ENCODE measurements around the gene GOSR2. TPM values are rescaled to one million over a fixed set of nuclear protein-coding genes. Genes with fewer than 3 reads are reported as not detected.

Gene GOSR2
- total and polyA plus RNA-seq, 2 of the 13 experiments (the other 11 are each of a cell fraction or from before 2014, with no cell fraction given): 61.5 to 63.9 TPM

- TF ChIP-seq, protein P1, sequence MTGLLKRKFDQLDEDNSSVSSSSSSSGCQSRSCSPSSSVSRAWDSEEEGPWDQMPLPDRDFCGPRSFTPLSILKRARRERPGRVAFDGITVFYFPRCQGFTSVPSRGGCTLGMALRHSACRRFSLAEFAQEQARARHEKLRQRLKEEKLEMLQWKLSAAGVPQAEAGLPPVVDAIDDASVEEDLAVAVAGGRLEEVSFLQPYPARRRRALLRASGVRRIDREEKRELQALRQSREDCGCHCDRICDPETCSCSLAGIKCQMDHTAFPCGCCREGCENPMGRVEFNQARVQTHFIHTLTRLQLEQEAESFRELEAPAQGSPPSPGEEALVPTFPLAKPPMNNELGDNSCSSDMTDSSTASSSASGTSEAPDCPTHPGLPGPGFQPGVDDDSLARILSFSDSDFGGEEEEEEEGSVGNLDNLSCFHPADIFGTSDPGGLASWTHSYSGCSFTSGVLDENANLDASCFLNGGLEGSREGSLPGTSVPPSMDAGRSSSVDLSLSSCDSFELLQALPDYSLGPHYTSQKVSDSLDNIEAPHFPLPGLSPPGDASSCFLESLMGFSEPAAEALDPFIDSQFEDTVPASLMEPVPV (CRISPR knock-in tag; IDR thresholded peaks at IDR 0.05): no peak
- peak; percentile 16; the same call in 1 of the 2 replicates for TF ChIP-seq SALL1 (CRISPR knock-in tag; IDR thresholded peaks at IDR 0.05)
- TF ChIP-seq, protein P2, sequence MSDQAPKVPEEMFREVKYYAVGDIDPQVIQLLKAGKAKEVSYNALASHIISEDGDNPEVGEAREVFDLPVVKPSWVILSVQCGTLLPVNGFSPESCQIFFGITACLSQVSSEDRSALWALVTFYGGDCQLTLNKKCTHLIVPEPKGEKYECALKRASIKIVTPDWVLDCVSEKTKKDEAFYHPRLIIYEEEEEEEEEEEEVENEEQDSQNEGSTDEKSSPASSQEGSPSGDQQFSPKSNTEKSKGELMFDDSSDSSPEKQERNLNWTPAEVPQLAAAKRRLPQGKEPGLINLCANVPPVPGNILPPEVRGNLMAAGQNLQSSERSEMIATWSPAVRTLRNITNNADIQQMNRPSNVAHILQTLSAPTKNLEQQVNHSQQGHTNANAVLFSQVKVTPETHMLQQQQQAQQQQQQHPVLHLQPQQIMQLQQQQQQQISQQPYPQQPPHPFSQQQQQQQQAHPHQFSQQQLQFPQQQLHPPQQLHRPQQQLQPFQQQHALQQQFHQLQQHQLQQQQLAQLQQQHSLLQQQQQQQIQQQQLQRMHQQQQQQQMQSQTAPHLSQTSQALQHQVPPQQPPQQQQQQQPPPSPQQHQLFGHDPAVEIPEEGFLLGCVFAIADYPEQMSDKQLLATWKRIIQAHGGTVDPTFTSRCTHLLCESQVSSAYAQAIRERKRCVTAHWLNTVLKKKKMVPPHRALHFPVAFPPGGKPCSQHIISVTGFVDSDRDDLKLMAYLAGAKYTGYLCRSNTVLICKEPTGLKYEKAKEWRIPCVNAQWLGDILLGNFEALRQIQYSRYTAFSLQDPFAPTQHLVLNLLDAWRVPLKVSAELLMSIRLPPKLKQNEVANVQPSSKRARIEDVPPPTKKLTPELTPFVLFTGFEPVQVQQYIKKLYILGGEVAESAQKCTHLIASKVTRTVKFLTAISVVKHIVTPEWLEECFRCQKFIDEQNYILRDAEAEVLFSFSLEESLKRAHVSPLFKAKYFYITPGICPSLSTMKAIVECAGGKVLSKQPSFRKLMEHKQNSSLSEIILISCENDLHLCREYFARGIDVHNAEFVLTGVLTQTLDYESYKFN (CRISPR knock-in tag; conservative IDR thresholded peaks at IDR 0.05): 0 out of 2 replicates have a peak, but pooled peaks have one; percentile 17
- peak; percentile 70; the same call in 1 of the 2 replicates for TF ChIP-seq ZNF598 (CRISPR knock-in tag; IDR thresholded peaks at IDR 0.05; ENCODE audit: borderline replicate concordance)
- TF ChIP-seq KDM2A (CRISPR knock-in tag; IDR thresholded peaks at IDR 0.05; ENCODE audit: borderline replicate concordance, low read depth): 0 out of 2 replicates have a peak, but pooled peaks have one; percentile 42
- peak; percentile 64; the same call in 1 of the 2 replicates for TF ChIP-seq ZNF274 (CRISPR knock-in tag; IDR thresholded peaks at IDR 0.05)
- TF ChIP-seq IKZF1 (IDR thresholded peaks at IDR 0.05): no peak
Observed at GRCh38 chr17:46944931-46945330, 22.0 kb downstream of the GOSR2 start (continued).

- intact Hi-C loops (cut with micrococcal nuclease; ENCODE audit: unreplicated experiment): no loop called here
- Histone ChIP-seq H3K36me3 (replicated peaks in 1 of 2; ENCODE audit: control insufficient read depth in 1 of 2, insufficient read depth in 2 of 2, low read length in 2 of 2) (peaks cover 3 to 5% of the 10 kb centered on the region in 2 experiments; a peak in 3 of 5 replicates), H3K27ac (ENCODE audit: extremely low read length, insufficient read depth, low read length) (no peak overlapping the region), H3K9me3 (ENCODE audit: low read length) (no peaks in the 10 kb centered on the region), H3K9ac (ENCODE audit: insufficient read depth, low read depth, low read length) (no peak overlapping the region), H2AFZ (ENCODE audit: low read length) (no peak overlapping the region), H3K79me2 (ENCODE audit: insufficient read depth, low read length) (no peaks in the 10 kb centered on the region), H3K4me3 (replicated peaks in 1 of 3; ENCODE audit: insufficient read depth in 1 of 3, low read depth in 2 of 3, low read length in 3 of 3) (no peak overlapping the region), H4K20me1 (ENCODE audit: insufficient read depth, low read length) (no peaks in the 10 kb centered on the region; the same call in 1 of the 2 replicates), H3K4me1 (ENCODE audit: insufficient read depth, low read length) (peaks cover 30% of the 10 kb centered on the region), H3K4me2 (ENCODE audit: low read depth, low read length) (no peak overlapping the region), H3K27me3 (ENCODE audit: control insufficient read depth in 1 of 2, insufficient read depth in 2 of 2, low read length in 2 of 2) (no peaks in the 10 kb centered on the region)
- CTCF ChIA-PET (ENCODE audit: low intra/inter-chr PET ratio, low total read pairs): no interaction called here
- WGBS (ENCODE audit: low lambda C conversion rate): 84% methylated on average over 3 of the region's 3 CpGs
- in situ Hi-C loops (cut with HindIII; ENCODE audit: extremely low pct_ligation_motif_present, low pct_unique_long_range_greater_than_20kb): no loop called here
- POLR2A ChIA-PET: no interaction called here
- no peak for DNase-seq (ENCODE audit: low spot score)
- no TSS peak for BruUV-seq (replicated peaks)
- ATAC-seq: no peak
- no peak for FAIRE-seq
- no peak for TF ChIP-seq ZNF253 (CRISPR knock-in tag; IDR thresholded peaks at IDR 0.05; ENCODE audit: borderline replicate concordance)
- no peak for TF ChIP-seq MAZ (IDR thresholded peaks at IDR 0.05; ENCODE audit: borderline replicate concordance, low read depth, low read length)
- 0 out of 2 replicates have a peak, but pooled peaks have one; percentile 28 for TF ChIP-seq MAZ (CRISPR knock-in tag; IDR thresholded peaks at IDR 0.05; ENCODE audit: low read depth)
Observed at GRCh38 chr17:46947216-46947615, 24.3 kb downstream of the GOSR2 start.

Data from HepG2 (cell line).